Measurements from ENCODE around the gene GFPT2. TPM values are rescaled to one million over a fixed set of nuclear protein-coding genes. Genes with fewer than 3 reads are reported as not detected.

The GFPT2 gene
- total and polyA plus RNA-seq, 2 of the 4 experiments (the other 2 are of a cell fraction), result 20.3 to 20.8 TPM

DNA sequence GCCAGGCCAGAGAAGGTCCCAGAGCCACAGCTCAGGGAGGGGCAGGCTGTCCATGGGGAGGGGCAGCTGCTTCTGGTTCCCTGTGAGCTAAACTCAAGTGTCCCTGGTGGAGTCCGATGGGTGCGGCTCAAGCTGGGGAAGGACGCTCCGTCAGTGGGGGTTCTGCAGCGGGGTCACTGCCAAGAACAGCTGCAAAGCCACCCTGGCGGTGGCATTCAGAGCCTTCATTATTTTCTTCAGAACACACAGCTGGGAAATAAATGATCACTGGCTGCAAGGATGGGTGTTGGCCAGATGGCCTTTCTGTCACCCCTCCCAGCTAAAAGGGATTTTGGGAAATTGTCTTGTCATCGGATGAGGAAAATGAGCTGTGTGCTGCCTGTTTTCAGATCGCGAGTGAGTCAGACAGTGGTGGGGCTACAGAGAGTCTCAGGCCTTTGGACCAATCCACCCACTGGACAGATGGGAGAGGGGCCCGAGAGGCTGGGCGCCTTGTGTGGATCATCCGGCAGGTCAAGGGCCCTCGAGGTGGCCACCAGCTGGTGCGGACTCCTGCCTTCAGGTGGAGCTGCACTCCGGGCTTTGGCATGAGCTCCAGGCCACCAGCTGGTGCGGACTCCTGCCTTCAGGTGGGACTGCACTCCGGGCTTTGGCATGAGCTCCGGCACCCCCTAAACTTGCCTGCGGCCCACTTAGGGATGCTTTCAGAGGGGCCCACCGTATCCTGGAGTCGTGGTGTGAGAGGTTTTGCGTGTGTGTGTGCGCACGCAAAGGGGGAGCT lies 17.9 kb upstream of the GFPT2 start:
- DNase-seq (no peak), ATAC-seq (ENCODE audit: low read depth) (no peak)
- Histone ChIP-seq H3K18ac (ENCODE audit: low read depth, low read length) (no peak overlapping the region), H4K91ac (ENCODE audit: insufficient read depth, low read depth, low read length) (no peak overlapping the region), H3K27ac (ENCODE audit: insufficient read depth, low read length) (no peak overlapping the region), H4K5ac (ENCODE audit: low read depth, low read length) (no peak overlapping the region), H2AFZ (replicated peaks; ENCODE audit: low read length, poor library complexity) (no peak overlapping the region), H3K14ac (replicated peaks; ENCODE audit: low read depth, low read length) (no peak overlapping the region), H3K9me3 (ENCODE audit: control insufficient read depth, insufficient read depth, low read length) (no peaks in the 10 kb centered on the region), H3K4ac (ENCODE audit: low read depth, low read length) (no peak overlapping the region), H2AK5ac (ENCODE audit: low read depth, low read length) (no peak overlapping the region), H3K4me3 (ENCODE audit: insufficient read depth, low read depth, low read length) (no peak overlapping the region), H3K36me3 (ENCODE audit: control insufficient read depth, insufficient read depth, low read length) (no peaks in the 10 kb centered on the region), H3K4me2 (ENCODE audit: low read depth, low read length) (no peak overlapping the region), H2BK5ac (ENCODE audit: low read depth, low read length, poor library complexity, severe bottlenecking) (no peak overlapping the region), H3K9me1 (ENCODE audit: insufficient read depth, low read length) (no peaks in the 10 kb centered on the region), H2AK9ac (replicated peaks; ENCODE audit: low read depth, low read length, poor library complexity) (peak overlapping the region; percentile 42), H3K79me1 (ENCODE audit: low read depth in 1 of 2, low read length in 2 of 2) (no peaks in the 10 kb centered on the region), H3K9ac (ENCODE audit: low read depth, low read length) (no peak overlapping the region), H3K4me1 (ENCODE audit: control insufficient read depth, insufficient read depth, low read length) (no peaks in the 10 kb centered on the region), H3K23ac (ENCODE audit: low read depth, low read length) (no peak overlapping the region), H4K20me1 (ENCODE audit: insufficient read depth, low read length) (no peaks in the 10 kb centered on the region), H2BK15ac (ENCODE audit: low read depth, low read length) (no peak overlapping the region), H2BK20ac (ENCODE audit: low read depth, low read length) (no peak overlapping the region), H2BK120ac (ENCODE audit: low read depth, low read length) (no peak overlapping the region), H3K56ac (ENCODE audit: extremely low read depth, insufficient read depth, low read length) (no peak overlapping the region), H3K27me3 (ENCODE audit: control insufficient read depth, insufficient read depth, low read length) (no peaks in the 10 kb centered on the region; the same call in 1 of the 2 replicates), H4K8ac (ENCODE audit: low read depth in 2 of 2, low read length in 2 of 2) (no peak overlapping the region)
- in situ Hi-C loops (cut with MboI; ENCODE audit: low sequenced_read_pairs), result no loop called here
- dilution Hi-C loops (cut with HindIII; ENCODE audit: low sequenced_read_pairs, unreplicated experiment), result no loop called here
- BruUV-seq (replicated peaks), result no TSS peak
- intact Hi-C loops (cut with micrococcal nuclease), result no loop called here
- WGBS, 2 experiments (ENCODE audit: extremely low coverage in 2 of 2, insufficient read length in 1 of 2), result 80% methylated on average over 5 of the region's 24 CpGs; no CpG with 5 or more reads in 1 of the 2 experiments
- CTCF ChIA-PET, result no interaction called here
- no peak for TF ChIP-seq RAD21 (IDR thresholded peaks at IDR 0.05; ENCODE audit: low read length)
- TF ChIP-seq, protein P1, sequence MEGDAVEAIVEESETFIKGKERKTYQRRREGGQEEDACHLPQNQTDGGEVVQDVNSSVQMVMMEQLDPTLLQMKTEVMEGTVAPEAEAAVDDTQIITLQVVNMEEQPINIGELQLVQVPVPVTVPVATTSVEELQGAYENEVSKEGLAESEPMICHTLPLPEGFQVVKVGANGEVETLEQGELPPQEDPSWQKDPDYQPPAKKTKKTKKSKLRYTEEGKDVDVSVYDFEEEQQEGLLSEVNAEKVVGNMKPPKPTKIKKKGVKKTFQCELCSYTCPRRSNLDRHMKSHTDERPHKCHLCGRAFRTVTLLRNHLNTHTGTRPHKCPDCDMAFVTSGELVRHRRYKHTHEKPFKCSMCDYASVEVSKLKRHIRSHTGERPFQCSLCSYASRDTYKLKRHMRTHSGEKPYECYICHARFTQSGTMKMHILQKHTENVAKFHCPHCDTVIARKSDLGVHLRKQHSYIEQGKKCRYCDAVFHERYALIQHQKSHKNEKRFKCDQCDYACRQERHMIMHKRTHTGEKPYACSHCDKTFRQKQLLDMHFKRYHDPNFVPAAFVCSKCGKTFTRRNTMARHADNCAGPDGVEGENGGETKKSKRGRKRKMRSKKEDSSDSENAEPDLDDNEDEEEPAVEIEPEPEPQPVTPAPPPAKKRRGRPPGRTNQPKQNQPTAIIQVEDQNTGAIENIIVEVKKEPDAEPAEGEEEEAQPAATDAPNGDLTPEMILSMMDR (conservative IDR thresholded peaks at IDR 0.05; ENCODE audit: low read depth, low read length), result no peak
- TF ChIP-seq FOS (IDR thresholded peaks at IDR 0.05; ENCODE audit: low read depth, low read length), result no peak
- TF ChIP-seq, protein P2, sequence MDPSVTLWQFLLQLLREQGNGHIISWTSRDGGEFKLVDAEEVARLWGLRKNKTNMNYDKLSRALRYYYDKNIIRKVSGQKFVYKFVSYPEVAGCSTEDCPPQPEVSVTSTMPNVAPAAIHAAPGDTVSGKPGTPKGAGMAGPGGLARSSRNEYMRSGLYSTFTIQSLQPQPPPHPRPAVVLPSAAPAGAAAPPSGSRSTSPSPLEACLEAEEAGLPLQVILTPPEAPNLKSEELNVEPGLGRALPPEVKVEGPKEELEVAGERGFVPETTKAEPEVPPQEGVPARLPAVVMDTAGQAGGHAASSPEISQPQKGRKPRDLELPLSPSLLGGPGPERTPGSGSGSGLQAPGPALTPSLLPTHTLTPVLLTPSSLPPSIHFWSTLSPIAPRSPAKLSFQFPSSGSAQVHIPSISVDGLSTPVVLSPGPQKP (IDR thresholded peaks at IDR 0.05; ENCODE audit: borderline replicate concordance, low read depth, low read length), result no peak
- TF ChIP-seq RFX5 (IDR thresholded peaks at IDR 0.05; ENCODE audit: low read depth, low read length), result no peak
- no peak for TF ChIP-seq CHD1 (IDR thresholded peaks at IDR 0.05; ENCODE audit: low read depth, low read length)
- TF ChIP-seq MAZ (IDR thresholded peaks at IDR 0.05; ENCODE audit: borderline replicate concordance, low read depth, low read length), result no peak
- no peak for TF ChIP-seq SMC3 (IDR thresholded peaks at IDR 0.05; ENCODE audit: low read depth, low read length)
- TF ChIP-seq BHLHE40 (IDR thresholded peaks at IDR 0.05; ENCODE audit: low read depth, low read length), result no peak
- TF ChIP-seq MAFK (IDR thresholded peaks at IDR 0.05; ENCODE audit: low read depth, low read length), result no peak
- TF ChIP-seq MXI1 (IDR thresholded peaks at IDR 0.05; ENCODE audit: borderline replicate concordance, low read depth, low read length), result no peak
- no peak for TF ChIP-seq NFE2L2 (IDR thresholded peaks at IDR 0.05; ENCODE audit: low read depth, low read length)
- no peak for TF ChIP-seq POLR2A (IDR thresholded peaks at IDR 0.05; ENCODE audit: low read depth, low read length)
- TF ChIP-seq CEBPB (IDR thresholded peaks at IDR 0.05; ENCODE audit: low read depth, low read length), result no peak
- TF ChIP-seq RCOR1 (IDR thresholded peaks at IDR 0.05; ENCODE audit: insufficient replicate concordance, low read length), result no peak
- POLR2A ChIA-PET (ENCODE audit: unreplicated experiment), result no interaction called here

All from IMR-90 (cell line).